HEK293T (cell line): ENCODE measurements around the gene REEP2.

Experiments
- CTCF ChIA-PET: fragments of 350-600 bp; formaldehyde crosslinking; extraction: SDS; loops from one replicate; lab custom pipeline; 2021; ENCODE audit warnings: antibody characterized with exemption, inconsistent platforms; lab: Yijun Ruan, JAX
- POLR2A ChIA-PET: fragments of 350-600 bp; formaldehyde crosslinking; extraction: SDS; loops from one replicate; lab custom pipeline; 2020; ENCODE audit warnings: antibody characterized with exemption, inconsistent platforms; lab: Yijun Ruan, JAX
- DNase-seq: peaks from one replicate; pipeline ENCODE4 v3.0.0; 2012; ENCODE audit warnings: mixed read lengths; ENCODE audit errors: extremely low spot score
- ARNT ChIP-seq: fragments of 450-650 bp; IDR thresholded peaks from 2 replicates; pipeline ENCODE4 v1.6.1; 2017; ENCODE audit warnings: mild to moderate bottlenecking
- BHLHE40 ChIP-seq: fragments of 450-650 bp; IDR thresholded peaks from 2 replicates; pipeline ENCODE4 v1.6.1; 2016; ENCODE audit warnings: mild to moderate bottlenecking, moderate library complexity, borderline replicate concordance
- CTBP1 ChIP-seq: fragments of 450-650 bp; IDR thresholded peaks from 2 replicates; pipeline ENCODE4 v1.6.1; 2016; ENCODE audit warnings: borderline replicate concordance
- ELF4 ChIP-seq: fragments of 450-650 bp; IDR thresholded peaks from 2 replicates; pipeline ENCODE4 v1.6.1; 2017; ENCODE audit warnings: antibody characterized with exemption
- FOXA1 ChIP-seq: fragments of 450-650 bp; IDR thresholded peaks from 2 replicates; pipeline ENCODE4 v1.6.1; 2016; ENCODE audit warnings: mild to moderate bottlenecking
- FOXK2 ChIP-seq: fragments of 450-650 bp; IDR thresholded peaks from 2 replicates; pipeline ENCODE4 v1.6.1; 2016; ENCODE audit warnings: mild to moderate bottlenecking
- FOXM1 ChIP-seq: fragments of 450-650 bp; IDR thresholded peaks from 2 replicates; pipeline ENCODE4 v1.6.1; 2017; ENCODE audit warnings: mild to moderate bottlenecking, borderline replicate concordance
- HDGF ChIP-seq: fragments of 450-650 bp; IDR thresholded peaks from 2 replicates; pipeline ENCODE4 v1.6.1; 2017; ENCODE audit warnings: antibody characterized with exemption, borderline replicate concordance
- L3MBTL2 ChIP-seq: fragments of 450-650 bp; conservative IDR thresholded peaks from 2 replicates; pipeline ENCODE4 v1.6.1; 2016; ENCODE audit warnings: mild to moderate bottlenecking
- LEF1 ChIP-seq: fragments of 450-650 bp; IDR thresholded peaks from 2 replicates; pipeline ENCODE4 v1.6.1; 2017; ENCODE audit warnings: mild to moderate bottlenecking, borderline replicate concordance
- SP1 ChIP-seq: fragments of 450-650 bp; IDR thresholded peaks from 2 replicates; pipeline ENCODE4 v1.6.1; 2017
- SUZ12 ChIP-seq: fragments of 450-650 bp; IDR thresholded peaks from 2 replicates; pipeline ENCODE4 v1.6.1; 2016; ENCODE audit warnings: mild to moderate bottlenecking
- TARDBP ChIP-seq: fragments of 450-650 bp; IDR thresholded peaks from 2 replicates; pipeline ENCODE4 v1.6.1; 2016
- ZNF384 ChIP-seq: fragments of 450-650 bp; IDR thresholded peaks from 2 replicates; pipeline ENCODE4 v1.6.1; 2016
- TF ChIP-seq, protein P1 (sequence below): fragments of 450-650 bp; IDR thresholded peaks from 2 replicates; pipeline ENCODE4 v1.6.1; 2016

REEP2 gene

DNA sequence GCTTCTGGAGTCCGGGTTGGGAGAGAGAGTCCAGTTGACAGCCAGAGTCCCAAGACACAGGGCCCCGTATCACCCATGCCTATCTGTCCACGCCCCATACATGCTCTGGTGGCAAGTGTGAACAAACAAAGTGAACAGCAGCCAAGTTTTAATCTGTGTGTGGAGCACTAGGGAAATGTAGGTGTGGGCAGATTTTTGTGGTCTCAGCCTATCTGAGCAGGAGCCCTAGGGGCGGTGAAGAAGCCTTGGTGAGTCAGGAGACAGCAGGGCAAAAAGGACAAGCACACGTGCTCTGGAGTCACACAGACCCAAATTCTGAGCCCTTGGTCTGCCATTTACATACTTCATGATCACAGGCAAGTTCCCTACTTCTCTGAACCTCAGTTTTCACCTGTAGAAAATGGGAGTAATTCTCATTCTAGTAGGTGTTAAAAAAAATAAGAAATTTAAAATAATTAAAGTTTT lies 49.7 kb downstream of the REEP2 start:
- TF ChIP-seq FOXA1 (no peak), CTBP1 (no peak), LEF1 (no peak), FOXM1 (no peak), FOXK2 (no peak), ZNF384 (no peak), SUZ12 (no peak), TARDBP (no peak), L3MBTL2 (no peak)
- TF ChIP-seq, protein P1, sequence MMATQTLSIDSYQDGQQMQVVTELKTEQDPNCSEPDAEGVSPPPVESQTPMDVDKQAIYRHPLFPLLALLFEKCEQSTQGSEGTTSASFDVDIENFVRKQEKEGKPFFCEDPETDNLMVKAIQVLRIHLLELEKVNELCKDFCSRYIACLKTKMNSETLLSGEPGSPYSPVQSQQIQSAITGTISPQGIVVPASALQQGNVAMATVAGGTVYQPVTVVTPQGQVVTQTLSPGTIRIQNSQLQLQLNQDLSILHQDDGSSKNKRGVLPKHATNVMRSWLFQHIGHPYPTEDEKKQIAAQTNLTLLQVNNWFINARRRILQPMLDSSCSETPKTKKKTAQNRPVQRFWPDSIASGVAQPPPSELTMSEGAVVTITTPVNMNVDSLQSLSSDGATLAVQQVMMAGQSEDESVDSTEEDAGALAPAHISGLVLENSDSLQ: no peak
- ChIA-PET POLR2A (no interaction called here), CTCF (no interaction called here)
- DNase-seq: no peak

DNA sequence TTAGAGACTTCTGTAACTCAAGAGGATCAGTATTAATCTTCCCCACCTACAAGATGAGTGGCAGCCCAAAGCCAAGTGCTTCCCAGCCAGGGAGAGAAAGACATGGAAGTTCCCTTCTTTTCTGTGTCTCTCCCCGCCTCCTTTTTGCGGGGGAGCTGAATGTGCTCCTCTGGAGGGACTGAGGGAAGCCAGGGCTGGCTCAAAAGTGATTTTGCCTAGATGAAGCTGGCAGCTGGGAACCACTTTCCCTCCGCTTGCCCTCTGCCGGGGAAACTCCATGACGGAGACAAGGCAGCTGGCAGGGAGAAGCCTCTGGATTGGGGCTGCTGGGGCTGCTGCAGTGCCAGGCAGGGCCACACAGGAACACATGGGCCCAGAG lies 50.8 kb downstream of the REEP2 start:
- POLR2A ChIA-PET: interaction anchor here (0.8 to 1.8 kb wide), 5 partner anchors 10 to 152 kb away, joined by 3 to 8 read pairs (median 3); partner anchors contain the start of genes EGR1 and FAM53C
- DNase-seq: no peak
- TF ChIP-seq, protein P1: no peak
- no peak for TF ChIP-seq ELF4
- TF ChIP-seq L3MBTL2: no peak
- TF ChIP-seq LEF1: no peak
- no peak for TF ChIP-seq SP1
- no peak for TF ChIP-seq BHLHE40
- CTCF ChIA-PET: interaction anchor here (0.6 to 0.8 kb wide), 2 partner anchors 25 to 37 kb away, joined by 3 to 6 read pairs; partner anchors contain the start of gene EGR1

DNA sequence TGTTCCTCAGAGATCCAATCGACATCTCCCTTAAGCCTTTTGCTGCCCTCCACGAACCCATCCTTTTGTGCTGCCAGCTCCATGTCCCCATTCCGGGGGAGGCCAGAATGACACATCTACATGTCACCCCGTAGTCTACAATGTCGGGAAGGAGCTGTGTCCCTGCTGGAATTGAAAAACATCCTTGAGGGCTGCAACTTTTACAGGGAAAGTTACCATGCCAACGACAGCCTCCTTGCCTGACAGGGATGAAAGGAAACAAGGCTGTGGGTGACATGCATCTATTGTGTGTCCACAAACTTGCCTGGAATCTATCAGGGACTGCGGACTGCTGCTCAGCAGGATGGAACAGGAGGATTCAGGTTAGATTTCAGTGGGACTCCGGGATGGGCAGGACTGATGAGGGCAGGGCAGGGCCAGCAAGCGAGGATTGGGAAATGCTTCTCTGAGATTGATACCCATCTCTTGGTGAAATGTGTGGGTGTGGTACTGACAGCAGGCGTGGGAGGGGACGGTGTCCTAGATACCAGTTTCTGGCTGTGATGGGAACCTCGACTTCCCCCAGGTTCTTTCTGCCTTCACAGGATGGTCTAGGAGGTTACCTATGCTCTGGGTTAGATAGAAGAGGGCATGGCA lies 51.9 kb downstream of the REEP2 start:
- ChIA-PET POLR2A (interaction anchor here (1.1 to 1.8 kb wide), 3 partner anchors 13 to 153 kb away, joined by 3 to 8 read pairs (median 4); partner anchors contain the start of genes EGR1 and FAM53C), CTCF (interaction anchor here (0.8 kb wide), 1 partner anchor 13 kb away, joined by 4 read pairs; no protein-coding TSS in a partner anchor)
- no peak for DNase-seq
- TF ChIP-seq FOXK2 (no peak), ARNT (no peak), SP1 (no peak), ELF4 (no peak), BHLHE40 (no peak), ZNF384 (no peak), HDGF (no peak), FOXA1 (no peak), CTBP1 (no peak), FOXM1 (no peak), LEF1 (no peak), L3MBTL2 (no peak)
- TF ChIP-seq, protein P1: no peak

DNA sequence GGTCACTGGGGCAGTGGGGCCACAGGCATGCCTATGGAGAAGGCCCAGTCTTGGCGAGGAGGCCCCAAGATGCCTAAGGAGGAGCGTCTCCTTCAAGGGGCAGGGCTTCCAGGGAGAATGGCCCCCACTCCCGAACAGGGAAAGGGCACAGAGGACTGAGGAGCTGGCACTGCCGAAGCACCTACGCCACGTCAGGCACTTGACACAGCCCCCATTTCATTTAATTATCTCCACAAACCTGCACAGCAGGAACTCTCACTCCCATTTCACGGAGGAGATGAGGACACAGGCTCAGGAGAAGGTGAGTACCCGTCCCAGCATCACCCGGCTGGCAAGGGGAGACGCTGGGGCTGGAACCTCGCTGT lies 52.4 kb downstream of the REEP2 start:
- ChIA-PET CTCF (interaction anchor here (0.8 kb wide), 1 partner anchor 13 kb away, joined by 4 read pairs; no protein-coding TSS in a partner anchor), POLR2A (no interaction called here)
- no peak for TF ChIP-seq ARNT
- TF ChIP-seq, protein P1: no peak
- DNase-seq: no peak

DNA sequence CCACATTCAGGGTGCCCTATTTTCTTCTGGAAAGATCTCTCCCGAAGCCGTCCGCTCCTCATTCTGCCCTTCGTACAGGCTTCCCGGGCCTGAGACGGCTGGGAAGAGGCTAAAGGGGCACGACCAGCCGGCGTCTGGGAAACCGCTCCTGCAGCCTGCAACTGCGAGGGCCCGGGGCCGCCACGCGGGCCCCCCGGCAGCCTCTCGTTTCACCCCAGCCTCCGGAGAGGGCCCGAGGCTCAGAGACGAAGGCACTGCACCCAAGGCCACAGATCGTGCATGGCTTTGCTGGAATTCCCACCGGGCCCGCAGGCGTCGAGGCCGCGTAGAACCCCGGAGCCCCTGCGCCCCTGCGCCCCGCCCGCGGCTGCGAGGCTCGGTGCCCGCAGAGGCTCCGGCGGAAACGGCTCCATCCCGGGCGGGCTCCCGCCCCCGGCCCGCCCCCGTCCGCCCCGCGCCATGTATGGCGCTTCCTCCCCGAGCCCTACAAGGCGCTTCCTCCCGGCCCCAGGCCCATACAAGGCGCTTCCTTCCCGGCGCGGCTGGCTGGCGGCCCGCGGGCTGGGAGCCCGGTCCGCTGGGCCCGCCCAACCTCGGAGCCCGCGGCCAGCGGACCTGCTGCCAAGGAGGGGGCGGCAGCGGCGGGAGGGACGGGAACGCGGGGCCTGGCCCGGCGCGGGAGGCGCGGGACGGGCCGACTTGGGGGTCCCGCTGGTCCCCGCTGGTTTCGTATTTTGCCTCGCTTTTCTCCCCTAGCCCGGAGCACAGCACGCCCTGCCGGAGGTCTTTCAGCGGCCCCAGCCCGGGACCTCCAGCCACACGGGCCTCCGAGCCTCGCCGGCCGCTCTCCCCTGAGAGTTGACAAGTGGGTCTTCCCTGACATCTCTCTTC lies 53.1 kb downstream of the REEP2 start:
- peak; percentile 84 for DNase-seq
- POLR2A ChIA-PET: interaction anchor here (1.0 to 1.5 kb wide), 5 partner anchors 11 to 850 kb away, joined by 3 to 13 read pairs (median 4); partner anchors contain the start of genes EGR1 and PAIP2
- TF ChIP-seq L3MBTL2 (peak; percentile 80), FOXK2 (no peak)
- CTCF ChIA-PET: interaction anchor here (2.5 kb wide), 1 partner anchor 12 kb away, joined by 16 read pairs; no protein-coding TSS in a partner anchor

DNA sequence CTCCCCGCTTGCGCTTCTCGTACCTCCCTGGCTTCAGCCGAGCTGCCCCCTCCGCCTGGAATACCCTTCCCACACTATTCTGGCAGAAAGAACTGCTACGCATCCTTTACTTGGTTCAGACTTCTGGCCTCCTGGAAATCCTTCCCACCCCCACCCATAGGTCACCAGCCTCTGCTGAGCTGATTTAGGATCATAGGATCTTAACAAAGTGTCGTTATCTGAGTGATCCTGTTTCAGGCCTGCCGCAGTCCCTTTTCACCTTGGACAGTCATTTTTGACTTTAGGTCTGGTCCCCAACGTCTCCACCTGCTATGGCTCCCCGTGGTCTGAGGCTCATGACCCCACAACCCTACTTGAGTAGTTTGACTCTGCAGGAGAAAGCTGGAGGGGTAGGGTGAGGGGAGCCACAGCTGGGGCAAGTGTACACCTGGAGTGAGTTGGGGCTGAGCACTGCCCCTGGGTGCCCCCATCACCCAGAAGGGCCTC lies 53.7 kb downstream of the REEP2 start:
- TF ChIP-seq SP1: no peak
- no peak for TF ChIP-seq HDGF
- no peak for TF ChIP-seq FOXA1
- TF ChIP-seq ZNF384: no peak
- TF ChIP-seq ARNT: no peak
- ChIA-PET POLR2A (interaction anchor here (1.0 to 1.5 kb wide), 7 partner anchors 10 to 849 kb away, joined by 3 to 13 read pairs (median 4); partner anchors contain the start of genes CDC25C, EGR1 and PAIP2), CTCF (interaction anchor here (2.5 kb wide), 1 partner anchor 12 kb away, joined by 16 read pairs; no protein-coding TSS in a partner anchor)
- DNase-seq: no peak
